ENCODE results near the gene MS4A12.
"Not testable (repeated sequence)": the region's sequence is repeated elsewhere in the genome, so short reads cannot be mapped to it uniquely, and the experiment has no call there.

Gene MS4A12

GRCh38 chr11:60492488-60493009 lies at the start of gene MS4A12:
MS4A12 (plus strand) TSS chr11:60492778; CDS start chr11:60497319, 4,541 bp downstream.
- Histone ChIP-seq H3K9ac (ENCODE audit: low read depth, low read length, poor library complexity, severe bottlenecking) (no peak within 1 kb of the TSS), H3K4me1 (ENCODE audit: insufficient read depth, low read length, poor library complexity, severe bottlenecking) (no peaks in the 10 kb centered on the region), H3K27me3 (ENCODE audit: insufficient read depth, low read length, poor library complexity, severe bottlenecking) (peaks cover 31% of the 10 kb centered on the region), H2AFZ (ENCODE audit: low read length) (no peak within 1 kb of the TSS), H3K79me2 (ENCODE audit: insufficient read depth, low read length) (no peaks in the 10 kb centered on the region), H3K36me3 (ENCODE audit: insufficient read depth, low read length) (no peaks in the 10 kb centered on the region), H3F3A (ENCODE audit: low read depth) (no peaks in the 10 kb centered on the region), H3K4me2 (ENCODE audit: low read depth, low read length, poor library complexity, severe bottlenecking) (no peak within 1 kb of the TSS), H3K9me2 (replicated peaks; ENCODE audit: low read depth, low read length) (no peaks in the 10 kb centered on the region), H3K9me3 (ENCODE audit: insufficient read depth, low read depth, low read length) (no peaks in the 10 kb centered on the region), H3K4me3 (ENCODE audit: low read length, poor library complexity, severe bottlenecking) (no peak within 1 kb of the TSS), H4K20me1 (ENCODE audit: insufficient read depth, low read length, poor library complexity, severe bottlenecking) (no peaks in the 10 kb centered on the region)
- TF ChIP-seq EZH2phosphoT487 (IDR thresholded peaks at IDR 0.05; ENCODE audit: borderline replicate concordance) (no peak), CTCF (conservative IDR thresholded peaks at IDR 0.05; ENCODE audit: low read length) (no peak)

- Histone ChIP-seq H4K20me1 (ENCODE audit: insufficient read depth, low read length, poor library complexity, severe bottlenecking) (no peaks in the 10 kb centered on the region), H3K4me1 (ENCODE audit: insufficient read depth, low read length, poor library complexity, severe bottlenecking) (peaks cover 4% of the 10 kb centered on the region), H3K9me2 (replicated peaks; ENCODE audit: low read depth, low read length) (no peaks in the 10 kb centered on the region), H3K9ac (ENCODE audit: low read depth, low read length, poor library complexity, severe bottlenecking) (no peak overlapping the region), H3K4me3 (ENCODE audit: low read length, poor library complexity, severe bottlenecking) (peak overlapping the region; percentile 55), H3K36me3 (ENCODE audit: insufficient read depth, low read length) (no peaks in the 10 kb centered on the region), H3K79me2 (ENCODE audit: insufficient read depth, low read length) (no peaks in the 10 kb centered on the region), H2AFZ (ENCODE audit: low read length) (peak overlapping the region; percentile 89; the same call in 1 of the 2 replicates), H3K27me3 (ENCODE audit: insufficient read depth, low read length, poor library complexity, severe bottlenecking) (no peaks in the 10 kb centered on the region), H3K4me2 (ENCODE audit: low read depth, low read length, poor library complexity, severe bottlenecking) (peak overlapping the region; percentile 50), H3F3A (ENCODE audit: low read depth) (no peaks in the 10 kb centered on the region), H3K9me3 (ENCODE audit: insufficient read depth, low read depth, low read length) (no peaks in the 10 kb centered on the region)
- TF ChIP-seq EZH2phosphoT487 (IDR thresholded peaks at IDR 0.05; ENCODE audit: borderline replicate concordance), result no peak
- no peak for TF ChIP-seq CTCF (conservative IDR thresholded peaks at IDR 0.05; ENCODE audit: low read length)
Measured at GRCh38 chr11:60447070-60447469, 45.5 kb upstream of the MS4A12 start.

GRCh38 chr11:60447846-60448245 lies 44.7 kb upstream of the MS4A12 start:
- H3K79me2 ChIP-seq (ENCODE audit: insufficient read depth, low read length), result no peaks in the 10 kb centered on the region
- TF ChIP-seq EZH2phosphoT487 (IDR thresholded peaks at IDR 0.05; ENCODE audit: borderline replicate concordance), result no peak
- no peak for TF ChIP-seq CTCF (conservative IDR thresholded peaks at IDR 0.05; ENCODE audit: low read length)
- H3K4me3 ChIP-seq (ENCODE audit: low read length, poor library complexity, severe bottlenecking), result no peak overlapping the region
- no peaks in the 10 kb centered on the region for H3K9me2 ChIP-seq (replicated peaks; ENCODE audit: low read depth, low read length)
- no peak overlapping the region for H3K4me2 ChIP-seq (ENCODE audit: low read depth, low read length, poor library complexity, severe bottlenecking)
- no peaks in the 10 kb centered on the region for H4K20me1 ChIP-seq (ENCODE audit: insufficient read depth, low read length, poor library complexity, severe bottlenecking)
- H3K9ac ChIP-seq (ENCODE audit: low read depth, low read length, poor library complexity, severe bottlenecking), result no peak overlapping the region
- no peaks in the 10 kb centered on the region for H3K9me3 ChIP-seq (ENCODE audit: insufficient read depth, low read depth, low read length)
- H3K4me1 ChIP-seq (ENCODE audit: insufficient read depth, low read length, poor library complexity, severe bottlenecking), result peaks cover 4% of the 10 kb centered on the region
- no peaks in the 10 kb centered on the region for H3K36me3 ChIP-seq (ENCODE audit: insufficient read depth, low read length)
- H3K27me3 ChIP-seq (ENCODE audit: insufficient read depth, low read length, poor library complexity, severe bottlenecking), result no peaks in the 10 kb centered on the region
- H2AFZ ChIP-seq (ENCODE audit: low read length), result no peak overlapping the region
- H3F3A ChIP-seq (ENCODE audit: low read depth), result no peaks in the 10 kb centered on the region

GRCh38 chr11:60451185-60451584 lies 41.4 kb upstream of the MS4A12 start:
- not testable (repeated sequence) for H3K4me2 ChIP-seq (ENCODE audit: low read depth, low read length, poor library complexity, severe bottlenecking)

More at GRCh38 chr11:60451185-60451584, 41.4 kb upstream of the MS4A12 start:
- H3K27me3 ChIP-seq (ENCODE audit: insufficient read depth, low read length, poor library complexity, severe bottlenecking); H3F3A ChIP-seq (ENCODE audit: low read depth); H3K9ac ChIP-seq (ENCODE audit: low read depth, low read length, poor library complexity, severe bottlenecking); H3K9me3 ChIP-seq (ENCODE audit: insufficient read depth, low read depth, low read length); H3K36me3 ChIP-seq (ENCODE audit: insufficient read depth, low read length); H4K20me1 ChIP-seq (ENCODE audit: insufficient read depth, low read length, poor library complexity, severe bottlenecking); H2AFZ ChIP-seq (ENCODE audit: low read length); H3K4me3 ChIP-seq (ENCODE audit: low read length, poor library complexity, severe bottlenecking); H3K9me2 ChIP-seq (replicated peaks; ENCODE audit: low read depth, low read length); H3K79me2 ChIP-seq (ENCODE audit: insufficient read depth, low read length): not testable (repeated sequence)
- H3K4me1 ChIP-seq (ENCODE audit: insufficient read depth, low read length, poor library complexity, severe bottlenecking), result peaks cover 11% of the 10 kb centered on the region
